ENCODE data around the gene SERGEF.

GRCh38 chr11:17850336-17850735, 162.5 kb downstream of the SERGEF start:
- TF ChIP-seq CTCF (IDR thresholded peaks at IDR 0.05) (no peak), POLR2A (IDR thresholded peaks at IDR 0.05) (no peak)

All from body of pancreas (tissue), 4 donors.